GM12892 (cell line): ENCODE data around the gene TOR4A.

ENCODE experiments used
- POLR2A ChIP-seq: IDR thresholded peaks from 2 replicates; pipeline ENCODE4 v1.6.1; 2011; ENCODE audit warnings: low read depth, low read length, control low read depth
- POLR2AphosphoS5 ChIP-seq: IDR thresholded peaks from 2 replicates; pipeline ENCODE4 v1.6.1; 2011; ENCODE audit warnings: low read depth, low read length, control low read depth

GRCh38 chr9:137244486-137245449 lies 32.8 kb upstream of the TOR4A start:
- no peak for TF ChIP-seq POLR2A
- TF ChIP-seq POLR2AphosphoS5 = peak; percentile 4; the same call in 1 of the 2 replicates
